CD14-positive monocyte (primary cell): Measurements from ENCODE around the gene GP1BA. TPM values are rescaled to one million over a fixed set of nuclear protein-coding genes. Genes with fewer than 3 reads are reported as not detected.

Source experiments
- DNase-seq, 3 donors: peaks; one replicate each; pipeline ENCODE4 v3.0.0-alpha.2; 2011 to 2022
- H2AFZ ChIP-seq: 2 replicates; pipeline ENCODE4 v1.6.0; 2012; ENCODE audit warnings: mild to moderate bottlenecking, low read depth, low read length, inconsistent platforms; ENCODE audit not compliant: insufficient read depth, poor library complexity, severe bottlenecking
- H3K27ac ChIP-seq, 2 donors: 1 replicate in 1 of 2; 2 replicates in 1 of 2; pipeline ENCODE4 v1.5.1; 2012 to 2013; ENCODE audit warnings: low read length in 2 of 2, control low read depth in 1 of 2, inconsistent platforms in 1 of 2, low read depth in 1 of 2, mild to moderate bottlenecking in 1 of 2
- H3K27me3 ChIP-seq, 2 donors: one replicate each; pipeline versions ENCODE4 v1.6.0 to v1.6.1; 2011 to 2013; ENCODE audit warnings: low read length in 2 of 2; ENCODE audit not compliant: control insufficient read depth in 2 of 2, insufficient read depth in 2 of 2
- H3K36me3 ChIP-seq, 2 donors: replicated peaks in 1 of 2; 1 replicate in 1 of 2; 2 replicates in 1 of 2; pipeline versions ENCODE4 v1.5.1 to v1.6.1; 2012 to 2013; ENCODE audit warnings: low read length in 2 of 2, control low read depth in 1 of 2, inconsistent platforms in 1 of 2, mild to moderate bottlenecking in 1 of 2; ENCODE audit not compliant: insufficient read depth in 2 of 2, control insufficient read depth in 1 of 2
- H3K4me1 ChIP-seq, 2 donors: 1 replicate in 1 of 2; 2 replicates in 1 of 2; pipeline versions ENCODE4 v1.5.1 to v1.6.1; 2012 to 2013; ENCODE audit warnings: low read length in 2 of 2, control low read depth in 1 of 2, inconsistent platforms in 1 of 2, mild to moderate bottlenecking in 1 of 2, moderate library complexity in 1 of 2; ENCODE audit not compliant: insufficient read depth in 2 of 2, control insufficient read depth in 1 of 2
- H3K4me2 ChIP-seq: replicated peaks from 2 replicates; pipeline ENCODE3; 2012; ENCODE audit warnings: low read length, moderate library complexity, mild to moderate bottlenecking; ENCODE audit not compliant: poor library complexity, severe bottlenecking; ENCODE audit errors: extremely low read depth
- H3K4me3 ChIP-seq, 3 experiments: fragments of 200-600 bp in 1 of 3; sonication (generic) in 1 of 3; replicated peaks in 1 of 3; 1 replicate in 2 of 3; 2 replicates in 1 of 3; pipeline ENCODE4 v1.5.1; 2011 to 2013; ENCODE audit warnings: low read length in 3 of 3, mild to moderate bottlenecking in 3 of 3, control low read depth in 2 of 3, low read depth in 2 of 3, inconsistent platforms in 1 of 3, moderate library complexity in 1 of 3
- H3K79me2 ChIP-seq: 2 replicates; pipeline ENCODE4 v1.6.0; 2012; ENCODE audit warnings: mild to moderate bottlenecking, control low read depth, inconsistent platforms, low read length, moderate library complexity; ENCODE audit not compliant: insufficient read depth
- H3K9ac ChIP-seq: 2 replicates; pipeline ENCODE4 v1.6.0; 2017; ENCODE audit warnings: low read length, mild to moderate bottlenecking; ENCODE audit not compliant: insufficient read depth, poor library complexity, severe bottlenecking
- H3K9me3 ChIP-seq, 2 donors: replicated peaks in 1 of 2; 1 replicate in 1 of 2; 2 replicates in 1 of 2; pipeline versions ENCODE4 v1.5.1 to v1.6.1; 2012 to 2013; ENCODE audit warnings: low read length in 2 of 2, control low read depth in 1 of 2; ENCODE audit not compliant: control insufficient read depth in 1 of 2, insufficient read depth in 1 of 2
- H4K20me1 ChIP-seq: 2 replicates; pipeline ENCODE4 v1.6.0; 2012; ENCODE audit warnings: mild to moderate bottlenecking, low read length, control low read depth, moderate library complexity; ENCODE audit not compliant: insufficient read depth
- H3K27ac Mint-ChIP-seq, 7 donors: one replicate each; pipeline ENCODE4 v1.8.0; 2020; ENCODE audit warnings: mild to moderate bottlenecking in 7 of 7, mixed read lengths in 7 of 7, moderate library complexity in 6 of 7, inconsistent platforms in 2 of 7
- H3K27me3 Mint-ChIP-seq, 3 donors: one replicate each; pipeline ENCODE4 v1.8.0; 2021 to 2022; ENCODE audit warnings: low read depth in 3 of 3, mild to moderate bottlenecking in 3 of 3, mixed read lengths in 3 of 3, moderate library complexity in 3 of 3, inconsistent platforms in 1 of 3
- H3K36me3 Mint-ChIP-seq, 2 donors: one replicate each; pipeline ENCODE4 v1.8.0; 2020; ENCODE audit warnings: mixed read lengths in 2 of 2, inconsistent platforms in 1 of 2, mild to moderate bottlenecking in 1 of 2
- H3K4me1 Mint-ChIP-seq: one replicate; pipeline ENCODE4 v1.8.0; 2020; ENCODE audit warnings: mild to moderate bottlenecking, mixed read lengths
- H3K4me3 Mint-ChIP-seq, 2 donors: one replicate each; pipeline ENCODE4 v1.8.0; 2020; ENCODE audit warnings: mild to moderate bottlenecking in 2 of 2, mixed read lengths in 2 of 2, moderate library complexity in 1 of 2
- H3K9me3 Mint-ChIP-seq, 7 donors: one replicate each; pipeline ENCODE4 v1.8.0; 2020 to 2022; ENCODE audit warnings: mixed read lengths in 7 of 7, mild to moderate bottlenecking in 6 of 7, moderate library complexity in 6 of 7, inconsistent platforms in 2 of 7
- CTCF ChIP-seq: fragments of 200-600 bp; IDR thresholded peaks from one replicate; pipeline ENCODE4 v1.8.0; 2022; ENCODE audit warnings: antibody characterized with exemption, mild to moderate bottlenecking
- WGBS: methylation state at CpG from one replicate; pipeline ENCODE4 v1.1.5; 2013; ENCODE audit warnings: missing lambda C conversion rate; ENCODE audit not compliant: insufficient coverage; 5-methylcytosine and 5-hydroxymethylcytosine counted together
- intact Hi-C, 2 donors: fragments of 100-400 bp; cut with micrococcal nuclease; formaldehyde crosslinking; loops; one replicate each; pipeline versions ENCODE4 v1.15.0 to v1.15.1; 2023
- polyA plus RNA-seq, 3 donors: library from polyadenylated mRNA; depleted of rRNA in 1 of 3; unstranded in 2 of 3; stranded (reverse) in 1 of 3; fragments of 300-500 nt in 2 of 3; fragments of >200 nt in 1 of 3; fragmentation: Illumina TruSeq in 2 of 3; gene quantifications; 1 replicate in 2 of 3; 2 replicates in 1 of 3; pipeline ENCODE4 v1.2.3, GENCODE V29; 2012 to 2021

The GP1BA gene
- polyA plus RNA-seq, 3 donors: 0.24 to 0.29 TPM; not detected in 1

GRCh38 chr17:4948166-4948930 is 16.3 kb downstream of the GP1BA start, which contains the start of gene PFN1:
Gene PFN1 (minus strand): TSS chr17:4948530. CDS start chr17:4948394, 136 bp downstream.
- DNase-seq: peak; percentile 89 to 95 (median 93)
- peak within 1 kb of the TSS; percentile 94 for H3K27ac ChIP-seq
- H3K27me3 ChIP-seq: no peaks in the 10 kb centered on the region
- Mint-ChIP-seq H3K4me1 (peaks cover 51% of the 10 kb centered on the region), H3K27ac (peak within 1 kb of the TSS; percentile 96 to 99 (median 98)), H3K27me3 (peaks cover 2 to 8% (median 3%) of the 10 kb centered on the region in 3 donors), H3K36me3 (peaks cover 27 to 34% of the 10 kb centered on the region in 2 donors), H3K9me3 (no peaks in the 10 kb centered on the region), H3K4me3 (peak within 1 kb of the TSS; percentile 97 to 99)
- H3K79me2 ChIP-seq: peaks cover 59% of the 10 kb centered on the region
- peak within 1 kb of the TSS; percentile 98 for H3K4me2 ChIP-seq
- peak within 1 kb of the TSS; percentile 92 to 95 (median 94) for H3K4me3 ChIP-seq
- H3K4me1 ChIP-seq: peaks cover 50 to 67% of the 10 kb centered on the region in 2 donors
- H3K9ac ChIP-seq: peak within 1 kb of the TSS; percentile 80
- H2AFZ ChIP-seq: peak within 1 kb of the TSS; percentile 58
- no peaks in the 10 kb centered on the region for H3K9me3 ChIP-seq
- peaks cover 21 to 27% of the 10 kb centered on the region in 2 donors for H3K36me3 ChIP-seq
- intact Hi-C loops: loop anchor here (2.0 to 5.0 kb wide), 3 partner anchors 18 to 181 kb away; partner anchors contain the start of genes CHRNE (in 1 of the 2) and SPAG7 (in 1 of the 2)
- under 1% methylated on average over 38 of the region's 59 CpGs for WGBS
- H4K20me1 ChIP-seq: peaks cover 51% of the 10 kb centered on the region
- TF ChIP-seq CTCF: no peak

- peak overlapping the region; percentile 97 to 99 for H3K4me3 Mint-ChIP-seq
- H3K4me2 ChIP-seq: peak overlapping the region; percentile 98
- H3K27me3 ChIP-seq: no peaks in the 10 kb centered on the region
- DNase-seq: peak; percentile 77 to 82 (median 80)
- peak overlapping the region; percentile 92 to 95 (median 94) for H3K4me3 ChIP-seq
- peaks cover 25 to 30% of the 10 kb centered on the region in 2 donors for H3K36me3 Mint-ChIP-seq
- H3K27ac ChIP-seq: peak overlapping the region; percentile 94
- TF ChIP-seq CTCF: no peak
- peak overlapping the region; percentile 96 to 99 (median 98) for H3K27ac Mint-ChIP-seq
- H3K36me3 ChIP-seq: peaks cover 19 to 23% of the 10 kb centered on the region in 2 donors
- H3K4me1 Mint-ChIP-seq: peaks cover 45% of the 10 kb centered on the region
- intact Hi-C loops: loop anchor here (1.0 to 5.0 kb wide), 4 partner anchors 18 to 182 kb away; partner anchors contain the start of genes SPAG7 (in 2 of the 2) and CHRNE (in 1 of the 2)
- H3K4me1 ChIP-seq: peaks cover 44 to 61% of the 10 kb centered on the region in 2 donors
- WGBS: 0% methylated on average over 28 of the region's 40 CpGs
- H3K9me3 Mint-ChIP-seq: no peaks in the 10 kb centered on the region
- H3K27me3 Mint-ChIP-seq: peaks cover 2 to 8% (median 3%) of the 10 kb centered on the region in 3 donors
- no peaks in the 10 kb centered on the region for H3K9me3 ChIP-seq
- H2AFZ ChIP-seq: peak overlapping the region; percentile 58
- H3K9ac ChIP-seq: peak overlapping the region; percentile 80
- peaks cover 53% of the 10 kb centered on the region for H3K79me2 ChIP-seq
- H4K20me1 ChIP-seq: peaks cover 45% of the 10 kb centered on the region
These were observed 16.8 kb downstream of the GP1BA start for GRCh38 chr17:4948931-4949320.
